Mucosa of descending colon (tissue), 3 donors: ENCODE data around the gene HCFC1. TPM values are rescaled to one million over a fixed set of nuclear protein-coding genes. Genes with fewer than 3 reads are reported as not detected.

Experiments
- ATAC-seq: fragments of 200-7000 bp; cut with Tn5 transposase; one replicate; pipeline ENCODE4 v1.9.1; 2020; ENCODE audit warnings: mild to moderate bottlenecking, moderate library complexity
- DNase-seq, 3 donors: peaks; one replicate each; pipeline ENCODE4 v3.0.0-alpha.2; 2020
- H3K36me3 ChIP-seq: fragments of 200-600 bp; one replicate; pipeline ENCODE4 v1.8.0; 2021; ENCODE audit warnings: low read depth, mild to moderate bottlenecking
- H3K4me1 ChIP-seq: fragments of 200-600 bp; one replicate; pipeline ENCODE4 v1.8.0; 2021; ENCODE audit warnings: low read depth, mild to moderate bottlenecking
- H3K4me3 ChIP-seq: fragments of 200-600 bp; one replicate; pipeline ENCODE4 v1.8.0; 2021; ENCODE audit warnings: mild to moderate bottlenecking
- H3K9me3 ChIP-seq: fragments of 200-600 bp; one replicate; pipeline ENCODE4 v1.8.0; 2021; ENCODE audit warnings: mild to moderate bottlenecking
- intact Hi-C, 2 donors: fragments of 100-400 bp; cut with DNase I in 1 of 2; cut with micrococcal nuclease in 1 of 2; formaldehyde crosslinking; loops; one replicate each; pipeline versions ENCODE4 v1.11.0 to v1.11.1; 2022; cut with DNase I, micrococcal nuclease
- total RNA-seq, 3 donors: library from RNA; stranded (reverse); fragmentation: NEBNext Ultra II Directional in 2 of 3; extraction: Animal tissue kit (Norgen Biotek cat#: 25700) in 2 of 3; gene quantifications; one replicate each; pipeline versions ENCODE4 v1.2.1 to v1.2.4, GENCODE V29; 2021 to 2023
- TF ChIP-seq, protein P1 (sequence below): fragments of 200-600 bp; IDR thresholded peaks from one replicate; pipeline ENCODE4 v1.8.0; 2022; ENCODE audit warnings: antibody characterized with exemption, mild to moderate bottlenecking
- donor health status: DM: no; HTN: no; CAD: no; lungs with moderate emphysema.
- donor health status: DM: no; HTN: no; CAD: no.
- donor health status: DM: no; HTN: yes; CAD: no.

Gene HCFC1
- total RNA-seq, 3 donors from 2014 or later, result 36.3 to 56.5 (median 48.2) TPM

DNA sequence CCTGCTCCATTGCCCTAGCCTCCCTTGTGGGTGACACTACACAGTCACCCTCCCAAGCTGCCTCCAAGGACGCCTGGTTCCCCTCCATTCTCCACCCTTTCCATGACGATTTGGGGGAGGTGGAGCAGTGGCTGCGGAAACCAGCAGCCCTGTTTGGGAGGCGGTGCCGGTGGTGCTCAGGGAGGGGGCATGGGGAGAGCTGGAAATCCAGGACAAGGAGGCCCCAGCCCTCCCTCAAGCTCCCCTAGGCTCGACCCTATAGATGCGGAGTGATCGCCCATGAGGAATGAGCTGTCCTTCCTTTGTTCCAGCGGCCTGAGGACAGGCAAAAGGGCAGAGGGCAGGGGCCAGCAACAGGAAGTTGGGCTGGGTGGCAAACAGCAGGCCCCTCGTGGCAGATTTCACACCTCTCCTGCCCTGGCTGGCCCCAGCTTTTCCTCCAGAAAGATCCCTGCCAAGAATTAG lies 23.6 kb downstream of the HCFC1 start:
- TF ChIP-seq, protein P1, sequence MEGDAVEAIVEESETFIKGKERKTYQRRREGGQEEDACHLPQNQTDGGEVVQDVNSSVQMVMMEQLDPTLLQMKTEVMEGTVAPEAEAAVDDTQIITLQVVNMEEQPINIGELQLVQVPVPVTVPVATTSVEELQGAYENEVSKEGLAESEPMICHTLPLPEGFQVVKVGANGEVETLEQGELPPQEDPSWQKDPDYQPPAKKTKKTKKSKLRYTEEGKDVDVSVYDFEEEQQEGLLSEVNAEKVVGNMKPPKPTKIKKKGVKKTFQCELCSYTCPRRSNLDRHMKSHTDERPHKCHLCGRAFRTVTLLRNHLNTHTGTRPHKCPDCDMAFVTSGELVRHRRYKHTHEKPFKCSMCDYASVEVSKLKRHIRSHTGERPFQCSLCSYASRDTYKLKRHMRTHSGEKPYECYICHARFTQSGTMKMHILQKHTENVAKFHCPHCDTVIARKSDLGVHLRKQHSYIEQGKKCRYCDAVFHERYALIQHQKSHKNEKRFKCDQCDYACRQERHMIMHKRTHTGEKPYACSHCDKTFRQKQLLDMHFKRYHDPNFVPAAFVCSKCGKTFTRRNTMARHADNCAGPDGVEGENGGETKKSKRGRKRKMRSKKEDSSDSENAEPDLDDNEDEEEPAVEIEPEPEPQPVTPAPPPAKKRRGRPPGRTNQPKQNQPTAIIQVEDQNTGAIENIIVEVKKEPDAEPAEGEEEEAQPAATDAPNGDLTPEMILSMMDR, result no peak
- ATAC-seq (no peak), DNase-seq (no peak)
- Histone ChIP-seq H3K4me1 (no peaks in the 10 kb centered on the region), H3K4me3 (no peak overlapping the region), H3K36me3 (no peaks in the 10 kb centered on the region), H3K9me3 (no peaks in the 10 kb centered on the region)
- intact Hi-C loops, result no loop called here

DNA sequence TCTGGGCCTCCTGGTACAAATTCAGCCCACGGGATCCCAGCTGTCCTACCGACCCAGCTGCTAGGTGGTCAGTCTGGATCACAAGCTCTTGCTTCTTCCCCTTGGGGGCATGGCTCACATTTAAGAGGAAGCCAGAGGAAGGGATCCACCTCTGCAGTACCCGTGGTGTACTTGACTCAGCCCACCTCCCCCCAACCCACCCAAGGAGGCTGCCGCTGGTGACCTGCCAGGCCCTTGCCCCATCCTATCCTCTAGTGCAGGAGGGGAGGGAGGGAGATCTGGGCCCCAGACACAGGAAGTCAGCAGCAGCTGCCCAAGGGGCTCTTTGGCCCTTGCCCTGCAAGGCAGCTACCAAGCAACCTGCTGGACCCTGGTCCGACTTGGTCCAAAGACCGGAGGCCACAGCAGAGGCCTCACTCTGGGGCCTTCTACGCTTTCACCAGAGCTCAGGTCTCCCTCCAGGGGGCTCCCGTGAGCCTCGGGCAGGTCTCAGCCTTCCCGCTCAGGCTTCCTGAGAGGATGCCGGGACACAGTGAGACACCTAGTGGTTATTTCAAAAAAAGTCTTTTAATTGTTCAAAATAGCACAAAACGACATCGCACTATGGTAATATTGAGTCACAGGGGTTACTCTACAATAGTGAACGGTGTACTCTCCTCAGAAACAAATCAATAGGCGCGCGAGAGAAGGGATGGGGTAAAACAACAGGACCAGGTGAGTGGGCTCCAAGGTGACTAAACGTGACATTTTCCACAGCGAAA lies 24.4 kb downstream of the HCFC1 start:
- Histone ChIP-seq H3K36me3 (no peaks in the 10 kb centered on the region), H3K4me1 (no peaks in the 10 kb centered on the region), H3K4me3 (no peak overlapping the region), H3K9me3 (no peaks in the 10 kb centered on the region)
- TF ChIP-seq, protein P1, result peak; percentile 64
- DNase-seq (peak; percentile 75 to 83 (median 83)), ATAC-seq (peak; percentile 92)
- intact Hi-C loops, result no loop called here

DNA sequence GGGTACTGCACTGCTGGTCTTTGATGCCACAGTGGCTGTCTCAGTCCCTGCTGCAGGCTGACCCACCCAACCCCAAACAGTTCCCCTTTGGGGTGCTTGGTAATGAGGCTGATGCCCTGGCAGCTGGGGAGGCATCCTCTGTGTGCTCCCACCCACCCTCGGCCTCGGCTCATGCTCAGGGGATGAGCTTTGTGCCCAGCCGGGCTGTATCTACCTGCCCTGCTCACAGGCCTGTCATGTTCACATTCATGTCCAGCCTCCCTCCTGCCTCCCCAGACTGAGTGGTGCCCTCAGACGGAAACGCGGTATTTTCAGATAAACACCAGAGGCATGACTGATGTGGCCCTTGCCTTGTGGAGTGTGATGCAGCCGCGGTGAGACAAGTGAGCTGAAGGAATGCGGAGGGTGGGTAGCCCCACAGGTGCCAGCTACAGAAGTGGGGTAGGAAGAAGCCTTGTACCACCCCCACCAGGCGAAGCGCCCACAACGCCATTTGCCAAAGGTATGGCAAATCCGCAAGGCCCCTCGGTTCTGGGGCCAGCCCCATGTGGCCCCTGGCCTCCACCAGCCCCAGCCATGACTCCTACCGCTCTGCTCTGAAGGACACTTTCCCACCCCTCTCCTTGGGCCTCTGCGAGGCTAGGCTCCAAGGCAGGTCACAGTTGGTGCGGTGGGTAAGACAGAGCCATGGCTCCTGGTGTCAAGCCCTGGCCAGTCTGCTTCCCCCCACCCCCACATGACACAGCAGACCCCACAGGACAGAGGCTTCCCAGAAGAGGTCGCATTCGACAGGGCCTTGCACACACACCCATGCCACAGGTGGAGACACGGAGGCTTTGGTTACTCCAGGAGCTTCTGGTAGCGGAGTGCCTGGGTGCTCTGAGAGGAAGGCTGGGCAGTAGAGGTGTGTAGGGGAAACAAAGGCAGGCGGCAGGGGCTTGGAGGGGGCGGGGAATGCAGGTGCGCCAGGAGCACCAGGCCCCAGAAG lies 25.4 kb downstream of the HCFC1 start:
- TF ChIP-seq, protein P1, result no peak
- intact Hi-C loops, result no loop called here

DNA sequence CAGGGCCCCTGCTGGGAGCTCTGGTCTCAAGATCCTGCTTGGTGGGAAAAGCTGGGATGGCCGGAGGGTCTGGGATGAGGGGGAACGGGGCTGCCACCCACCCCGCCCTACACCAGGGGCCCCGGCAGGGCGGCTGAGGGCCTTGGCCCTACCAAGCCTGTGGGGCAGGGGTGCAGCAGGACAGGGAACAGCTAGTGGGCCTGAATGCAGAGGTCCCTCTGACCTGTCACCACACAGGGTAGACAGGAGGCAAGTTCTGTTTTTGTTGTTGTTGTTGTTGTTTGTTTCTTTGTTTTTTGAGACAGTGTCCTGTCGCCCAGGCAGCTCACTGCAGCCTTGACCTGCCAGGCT lies 26.8 kb downstream of the HCFC1 start:
- intact Hi-C loops, result no loop called here
- H3K4me3 ChIP-seq, result no peak overlapping the region
- peak; percentile 2 for ATAC-seq
- H3K36me3 ChIP-seq, result no peaks in the 10 kb centered on the region
- no peak for DNase-seq
- H3K9me3 ChIP-seq, result no peaks in the 10 kb centered on the region
- TF ChIP-seq, protein P1, result no peak
- no peaks in the 10 kb centered on the region for H3K4me1 ChIP-seq

More for the DNA sequence above, 25.4 kb downstream of the HCFC1 start:
- no peaks in the 10 kb centered on the region for H3K36me3 ChIP-seq
- no peaks in the 10 kb centered on the region for H3K4me1 ChIP-seq
- H3K9me3 ChIP-seq, result no peaks in the 10 kb centered on the region
- ATAC-seq, result no peak
- H3K4me3 ChIP-seq, result no peak overlapping the region
- DNase-seq, result peak in 1 of 3 donors; percentile 50

DNA sequence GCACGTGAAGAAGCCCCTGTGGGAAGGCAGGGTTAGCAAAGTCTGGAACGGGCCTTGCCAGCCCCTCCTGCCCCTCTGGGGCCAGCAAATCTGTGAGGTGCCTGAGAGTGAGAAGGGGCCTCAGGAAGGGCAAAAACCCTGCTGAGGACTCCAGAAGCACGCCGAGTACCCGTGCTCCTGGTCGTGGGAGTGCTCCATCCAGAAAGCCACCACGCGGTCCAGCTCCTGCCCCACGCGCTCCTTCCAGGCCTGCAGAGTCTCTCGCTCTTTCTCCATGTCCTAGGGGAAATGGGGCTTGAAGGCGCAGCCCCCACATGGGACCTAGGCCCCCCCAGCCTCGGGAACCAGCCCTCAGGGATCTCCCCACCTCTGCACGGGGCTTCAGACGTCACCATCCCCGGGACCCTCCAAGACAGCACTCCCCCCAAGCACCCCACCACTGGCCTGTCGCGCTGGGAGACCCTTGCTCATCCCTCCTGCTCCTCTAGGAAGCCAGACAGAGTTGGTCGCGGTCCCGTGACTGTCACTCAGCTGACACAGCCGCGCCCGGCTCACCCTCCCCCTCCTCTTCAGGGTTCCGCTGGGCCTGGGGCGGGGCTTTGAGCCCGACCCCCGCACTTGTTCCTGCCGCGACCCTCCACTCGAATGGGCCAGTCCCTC lies 27.3 kb downstream of the HCFC1 start, which contains the start of gene RENBP:
RENBP (minus strand) TSS at position 504 of the 660 bp plus-strand sequence; CDS start at position 471, 33 bp downstream.
- TF ChIP-seq, protein P1, result no peak
- Histone ChIP-seq H3K36me3 (no peaks in the 10 kb centered on the region), H3K4me3 (no peak within 1 kb of the TSS), H3K9me3 (no peaks in the 10 kb centered on the region), H3K4me1 (no peaks in the 10 kb centered on the region)
- intact Hi-C loops, result no loop called here
- peak; percentile 56 to 83 (median 64) for DNase-seq
- peak; percentile 56 for ATAC-seq
